Measurements from ENCODE around the gene RB1. TPM values are rescaled to one million over a fixed set of nuclear protein-coding genes. Genes with fewer than 3 reads are reported as not detected.

Gene RB1
- total RNA-seq, 3 donors from 2014 or later (not counting 1 experiment from before 2014, with no cell fraction given) = 25.5 to 28.3 (median 26.9) TPM

GRCh38 chr13:48275507-48275906 lies 28.0 kb upstream of the RB1 start:
- Mint-ChIP-seq H3K27ac (no peak overlapping the region), H3K4me3 (no peak overlapping the region), H3K27me3 (ENCODE audit: low read depth in 2 of 2) (no peaks in the 10 kb centered on the region), H3K36me3 (no peaks in the 10 kb centered on the region), H3K4me1 (peaks cover 0 to 5% of the 10 kb centered on the region in 2 donors), H3K9me3 (no peaks in the 10 kb centered on the region)
- no peaks in the 10 kb centered on the region for H3K4me1 ChIP-seq (ENCODE audit: control insufficient read depth, insufficient read depth, low read length)
- 81% methylated on average over 3 of the region's 4 CpGs for WGBS (ENCODE audit: insufficient coverage)
- ATAC-seq (no peak), DNase-seq (no peak)
- no peaks in the 10 kb centered on the region for H3K9me3 ChIP-seq (ENCODE audit: control insufficient read depth, insufficient read depth, low read length)
- intact Hi-C loops (cut with micrococcal nuclease) = no loop called here
- no peaks in the 10 kb centered on the region for H3K27me3 ChIP-seq (ENCODE audit: control insufficient read depth, insufficient read depth, low read length)
- H3K27ac ChIP-seq (ENCODE audit: low read length) = no peak overlapping the region
- TF ChIP-seq, protein P1, sequence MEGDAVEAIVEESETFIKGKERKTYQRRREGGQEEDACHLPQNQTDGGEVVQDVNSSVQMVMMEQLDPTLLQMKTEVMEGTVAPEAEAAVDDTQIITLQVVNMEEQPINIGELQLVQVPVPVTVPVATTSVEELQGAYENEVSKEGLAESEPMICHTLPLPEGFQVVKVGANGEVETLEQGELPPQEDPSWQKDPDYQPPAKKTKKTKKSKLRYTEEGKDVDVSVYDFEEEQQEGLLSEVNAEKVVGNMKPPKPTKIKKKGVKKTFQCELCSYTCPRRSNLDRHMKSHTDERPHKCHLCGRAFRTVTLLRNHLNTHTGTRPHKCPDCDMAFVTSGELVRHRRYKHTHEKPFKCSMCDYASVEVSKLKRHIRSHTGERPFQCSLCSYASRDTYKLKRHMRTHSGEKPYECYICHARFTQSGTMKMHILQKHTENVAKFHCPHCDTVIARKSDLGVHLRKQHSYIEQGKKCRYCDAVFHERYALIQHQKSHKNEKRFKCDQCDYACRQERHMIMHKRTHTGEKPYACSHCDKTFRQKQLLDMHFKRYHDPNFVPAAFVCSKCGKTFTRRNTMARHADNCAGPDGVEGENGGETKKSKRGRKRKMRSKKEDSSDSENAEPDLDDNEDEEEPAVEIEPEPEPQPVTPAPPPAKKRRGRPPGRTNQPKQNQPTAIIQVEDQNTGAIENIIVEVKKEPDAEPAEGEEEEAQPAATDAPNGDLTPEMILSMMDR (IDR thresholded peaks at IDR 0.05) = no peak
- H3K4me3 ChIP-seq (ENCODE audit: low read length) = no peak overlapping the region
- no peaks in the 10 kb centered on the region for H3K36me3 ChIP-seq (ENCODE audit: control insufficient read depth, insufficient read depth, low read length)

GRCh38 chr13:48278806-48279205 lies 24.7 kb upstream of the RB1 start:
- no peak for ATAC-seq
- H3K4me3 Mint-ChIP-seq = no peak overlapping the region
- no peak overlapping the region for H3K27ac Mint-ChIP-seq
- H3K4me1 ChIP-seq (ENCODE audit: control insufficient read depth, insufficient read depth, low read length) = no peaks in the 10 kb centered on the region
- no peaks in the 10 kb centered on the region for H3K36me3 ChIP-seq (ENCODE audit: control insufficient read depth, insufficient read depth, low read length)
- H3K9me3 Mint-ChIP-seq = no peaks in the 10 kb centered on the region
- H3K36me3 Mint-ChIP-seq = no peaks in the 10 kb centered on the region
- H3K9me3 ChIP-seq (ENCODE audit: control insufficient read depth, insufficient read depth, low read length) = no peaks in the 10 kb centered on the region
- 92% methylated on average over 2 of the region's 2 CpGs for WGBS (ENCODE audit: insufficient coverage)
- H3K27me3 ChIP-seq (ENCODE audit: control insufficient read depth, insufficient read depth, low read length) = no peaks in the 10 kb centered on the region
- intact Hi-C loops (cut with micrococcal nuclease) = no loop called here
- no peak overlapping the region for H3K4me3 ChIP-seq (ENCODE audit: low read length)
- DNase-seq = no peak
- H3K4me1 Mint-ChIP-seq = peaks cover 0 to 5% of the 10 kb centered on the region in 2 donors
- no peak overlapping the region for H3K27ac ChIP-seq (ENCODE audit: low read length)
- no peaks in the 10 kb centered on the region for H3K27me3 Mint-ChIP-seq (ENCODE audit: low read depth in 2 of 2)
- TF ChIP-seq, protein P1 (IDR thresholded peaks at IDR 0.05) = no peak

DNA sequence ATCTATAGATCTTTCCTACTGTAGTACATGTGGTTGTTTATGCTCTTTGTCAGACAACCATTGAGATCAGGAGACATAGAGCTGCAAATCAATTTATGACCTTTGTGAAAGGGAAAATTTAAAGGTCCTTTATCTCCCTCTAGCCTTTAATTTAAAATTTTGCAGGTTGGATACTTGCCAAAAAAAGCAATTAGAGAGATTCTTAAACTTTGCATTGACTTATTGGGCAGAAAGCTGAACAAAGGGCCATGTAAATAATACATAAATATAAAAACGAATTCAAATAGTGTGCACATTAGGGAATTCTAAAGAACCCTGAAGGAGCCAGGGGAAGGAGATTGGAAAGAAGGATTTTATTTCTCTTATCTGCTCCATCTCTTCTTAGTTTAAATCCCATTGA lies 22.0 kb upstream of the RB1 start:
- TF ChIP-seq, protein P1 (IDR thresholded peaks at IDR 0.05) = no peak
- Histone ChIP-seq H3K4me1 (ENCODE audit: control insufficient read depth, insufficient read depth, low read length) (no peaks in the 10 kb centered on the region), H3K27ac (ENCODE audit: low read length) (no peak overlapping the region), H3K36me3 (ENCODE audit: control insufficient read depth, insufficient read depth, low read length) (no peaks in the 10 kb centered on the region), H3K27me3 (ENCODE audit: control insufficient read depth, insufficient read depth, low read length) (no peaks in the 10 kb centered on the region), H3K9me3 (ENCODE audit: control insufficient read depth, insufficient read depth, low read length) (no peaks in the 10 kb centered on the region), H3K4me3 (ENCODE audit: low read length) (no peak overlapping the region)
- ATAC-seq = no peak
- WGBS (ENCODE audit: insufficient coverage) = no CpG with 5 or more reads among the region's 1 CpG
- H3K27me3 Mint-ChIP-seq (ENCODE audit: low read depth in 2 of 2) = no peaks in the 10 kb centered on the region
- no peaks in the 10 kb centered on the region for H3K4me1 Mint-ChIP-seq
- no peak overlapping the region for H3K4me3 Mint-ChIP-seq
- no peaks in the 10 kb centered on the region for H3K36me3 Mint-ChIP-seq
- H3K9me3 Mint-ChIP-seq = no peaks in the 10 kb centered on the region
- no peak overlapping the region for H3K27ac Mint-ChIP-seq
- intact Hi-C loops (cut with micrococcal nuclease) = no loop called here
- peak in 1 of 2 donors; percentile 19 for DNase-seq

- TF ChIP-seq, protein P1 (IDR thresholded peaks at IDR 0.05) = no peak
- no peaks in the 10 kb centered on the region for H3K9me3 Mint-ChIP-seq
- no peaks in the 10 kb centered on the region for H3K36me3 ChIP-seq (ENCODE audit: control insufficient read depth, insufficient read depth, low read length)
These were observed 11.8 kb upstream of the RB1 start for GRCh38 chr13:48291730-48292129.

More at GRCh38 chr13:48291730-48292129, 11.8 kb upstream of the RB1 start:
- Histone ChIP-seq H3K4me3 (ENCODE audit: low read length) (no peak overlapping the region), H3K27me3 (ENCODE audit: control insufficient read depth, insufficient read depth, low read length) (no peaks in the 10 kb centered on the region), H3K27ac (ENCODE audit: low read length) (no peak overlapping the region), H3K4me1 (ENCODE audit: control insufficient read depth, insufficient read depth, low read length) (no peaks in the 10 kb centered on the region), H3K9me3 (ENCODE audit: control insufficient read depth, insufficient read depth, low read length) (no peaks in the 10 kb centered on the region)
- Mint-ChIP-seq H3K4me1 (no peaks in the 10 kb centered on the region), H3K36me3 (no peaks in the 10 kb centered on the region), H3K27me3 (ENCODE audit: low read depth in 2 of 2) (peaks cover 0 to 8% of the 10 kb centered on the region in 2 donors), H3K4me3 (no peak overlapping the region), H3K27ac (no peak overlapping the region)
- ATAC-seq (peak in 1 of 3 donors; percentile 14), DNase-seq (no peak)
- 73% methylated on average over 2 of the region's 2 CpGs for WGBS (ENCODE audit: insufficient coverage)
- intact Hi-C loops (cut with micrococcal nuclease) = no loop called here

Data from natural killer cell (primary cell).